NCI-H187 treated with DMSO at 0.1 percent for 48 hours (cell line): Measurements from ENCODE around the gene ENOX2.
"Not testable (repeated sequence)": the region's sequence is repeated elsewhere in the genome, so short reads cannot be mapped to it uniquely, and the experiment has no call there.

Experiments used
- DNase-seq: peaks from one replicate; lab custom pipeline; 2025; lab: John Stamatoyannopoulos, UW

ENOX2 gene

DNA sequence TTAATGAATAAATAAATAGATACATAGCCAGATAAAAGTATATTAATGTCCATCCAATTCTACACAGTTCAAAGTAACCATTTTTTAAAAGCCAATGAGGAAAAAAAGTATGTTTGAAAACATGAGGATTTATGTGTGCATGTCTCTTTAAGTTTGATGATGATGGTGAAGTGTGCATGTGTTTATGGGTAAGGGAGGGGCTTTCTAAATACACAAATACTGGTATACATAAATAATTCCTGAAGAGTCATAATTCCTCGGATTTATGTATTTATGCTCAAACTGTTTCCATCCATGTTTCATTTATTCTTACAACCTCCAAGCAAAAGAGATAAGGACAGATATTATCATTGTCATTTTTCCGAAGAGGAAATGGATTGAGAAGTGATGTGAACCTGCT, 75.4 kb downstream of the ENOX2 start:
- DNase-seq: no peak

DNA sequence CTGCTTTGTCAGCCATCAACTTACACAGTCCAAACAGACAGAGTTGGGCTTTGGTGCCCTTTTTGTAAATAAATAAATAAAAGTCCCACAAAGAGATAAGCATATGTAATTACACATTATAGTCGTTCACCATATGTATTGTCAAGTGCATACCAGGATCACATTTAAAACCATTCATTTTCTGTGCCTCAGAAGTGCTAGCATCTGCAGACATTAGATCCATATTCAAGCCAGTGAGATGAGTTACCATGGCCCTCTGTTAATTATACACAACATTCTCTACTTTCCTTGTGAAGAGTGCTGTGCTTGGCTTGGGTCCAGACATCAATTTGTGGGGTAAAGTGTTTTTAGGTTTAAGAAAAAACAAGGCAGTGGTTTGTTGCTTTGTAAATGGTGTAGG, 76.8 kb downstream of the ENOX2 start:
- DNase-seq: peak; percentile 39

DNA sequence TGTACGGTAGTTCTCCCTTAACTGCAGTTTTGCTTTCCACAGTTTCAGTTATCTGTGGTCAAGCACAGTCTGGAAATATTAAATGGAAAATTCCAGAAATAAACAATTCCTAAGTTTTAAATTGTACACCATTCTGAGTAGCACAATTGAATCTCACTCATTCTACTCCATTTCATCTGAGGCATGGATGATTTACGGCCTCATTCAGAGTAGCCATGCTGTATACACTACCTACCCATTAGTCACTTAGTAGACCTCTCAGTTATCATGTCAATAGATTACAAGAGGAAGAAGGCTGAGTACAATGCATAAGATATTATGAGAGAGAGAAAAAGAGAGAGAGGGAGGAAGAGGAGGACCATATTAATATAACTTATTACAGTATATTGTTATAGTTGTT, 77.5 kb downstream of the ENOX2 start:
- peak; percentile 9 for DNase-seq

DNA sequence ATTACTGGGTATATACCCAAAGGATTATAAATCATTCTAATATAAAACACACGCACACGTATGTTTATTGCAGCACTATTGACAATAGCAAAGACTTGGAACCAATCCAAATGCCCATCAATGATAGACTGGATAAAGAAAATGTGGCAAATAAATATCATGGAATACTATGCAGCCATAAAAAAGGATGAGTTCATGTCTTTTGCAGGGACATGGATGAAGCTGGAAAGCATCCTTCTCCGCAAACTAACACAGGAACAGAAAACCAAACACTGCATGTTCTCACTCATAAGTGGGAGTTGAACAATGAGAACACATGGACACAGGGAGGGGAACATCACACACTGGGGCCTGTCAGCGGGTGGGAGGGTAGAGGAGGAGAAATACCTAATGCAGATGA, 83.6 kb downstream of the ENOX2 start:
- DNase-seq: not testable (repeated sequence)

DNA sequence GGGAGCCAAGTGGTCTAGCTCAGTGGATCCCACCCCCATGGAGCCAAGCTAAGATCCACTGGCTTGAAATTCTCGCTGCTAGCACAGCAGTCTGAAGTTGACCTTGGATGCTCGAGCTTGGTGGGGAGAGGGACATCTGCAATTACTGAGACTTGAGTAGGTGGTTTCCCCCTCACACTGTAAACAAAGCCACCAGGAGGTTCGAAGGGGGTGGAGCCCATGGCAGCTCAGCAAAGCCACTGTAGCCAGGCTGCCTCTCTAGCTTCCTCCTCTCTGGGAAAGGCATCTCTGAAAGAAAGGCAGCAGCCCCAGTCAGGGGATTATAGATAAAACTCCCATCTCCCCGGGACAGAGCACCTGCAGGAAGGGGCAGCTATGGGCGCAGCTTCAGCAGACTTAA, 89.1 kb downstream of the ENOX2 start:
- DNase-seq: not testable (repeated sequence)

DNA sequence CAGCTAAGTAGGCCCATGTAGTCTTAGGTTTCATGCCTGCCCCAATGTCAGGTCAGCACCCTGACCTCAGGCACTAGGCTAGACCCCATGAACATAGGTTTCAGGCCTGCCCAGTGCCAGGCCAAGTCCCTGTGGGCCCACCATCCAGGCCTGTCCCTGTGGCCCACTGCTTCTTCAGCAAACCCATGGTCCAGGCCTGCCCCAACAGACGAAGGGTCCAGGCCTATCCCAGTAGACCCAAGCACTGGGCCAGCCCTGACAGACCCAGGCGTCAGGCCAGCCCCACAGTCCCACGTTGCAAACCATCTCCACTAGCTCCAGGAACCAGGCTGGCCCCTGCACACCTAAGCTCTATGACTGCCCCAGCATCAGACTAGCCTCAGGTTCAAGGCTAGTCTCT, 92.4 kb downstream of the ENOX2 start:
- DNase-seq: no peak

DNA sequence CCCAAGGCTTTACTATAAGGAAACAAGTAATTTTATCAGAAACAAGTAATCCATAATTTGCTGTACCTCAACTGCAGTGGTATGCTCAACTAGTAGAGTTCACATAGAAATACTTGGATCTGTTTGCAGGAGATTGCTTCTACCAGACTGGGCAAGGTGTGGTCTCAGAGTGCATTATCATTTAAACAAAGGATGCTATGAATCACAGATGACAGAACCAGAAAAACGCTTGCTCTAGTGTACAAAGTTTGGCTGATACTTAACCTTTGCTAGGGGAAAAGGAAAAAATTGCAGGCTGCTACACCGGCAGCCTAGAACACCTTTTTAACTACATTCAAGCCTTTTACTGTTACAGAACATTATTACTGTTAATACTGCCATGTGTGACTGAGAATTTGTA, 97.1 kb downstream of the ENOX2 start:
- DNase-seq: no peak

DNA sequence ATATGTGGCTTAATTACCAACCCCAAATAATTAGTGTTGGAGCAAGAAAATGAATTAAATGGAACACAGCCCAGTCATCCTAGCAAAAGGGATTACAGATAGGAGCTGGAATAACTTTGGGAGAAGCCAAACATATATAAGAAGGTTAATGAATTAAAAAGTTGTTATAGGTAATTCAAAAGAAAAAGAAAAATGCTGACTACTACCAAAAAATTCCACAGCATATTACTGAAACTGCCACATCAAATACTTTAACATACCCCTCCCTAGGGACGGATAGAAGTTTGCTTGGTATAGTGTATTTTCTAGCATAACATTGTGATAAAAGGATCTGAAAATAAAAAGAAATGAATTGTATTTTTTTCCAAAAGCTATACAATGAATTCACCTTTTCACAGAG, 99.5 kb downstream of the ENOX2 start:
- DNase-seq: no peak

DNA sequence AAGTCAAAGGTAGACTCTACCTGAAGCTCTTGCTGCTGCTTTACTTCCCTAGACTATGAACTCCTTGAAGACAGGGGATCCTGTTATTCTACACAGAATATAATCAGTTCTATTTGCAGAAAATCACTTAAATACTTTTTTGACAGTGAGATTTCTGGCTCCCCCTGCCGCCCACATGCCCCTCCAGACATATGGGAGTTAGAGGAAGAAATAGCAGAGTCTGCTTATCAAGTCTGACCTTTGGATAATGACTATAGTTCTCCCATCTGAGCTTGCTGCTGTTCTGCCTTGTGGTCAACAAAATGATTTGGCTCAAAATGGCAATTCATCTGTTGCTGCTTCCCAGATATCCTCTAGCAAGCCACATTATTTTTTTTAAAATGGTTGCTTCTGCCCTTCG, 101.1 kb downstream of the ENOX2 start:
- no peak for DNase-seq

DNA sequence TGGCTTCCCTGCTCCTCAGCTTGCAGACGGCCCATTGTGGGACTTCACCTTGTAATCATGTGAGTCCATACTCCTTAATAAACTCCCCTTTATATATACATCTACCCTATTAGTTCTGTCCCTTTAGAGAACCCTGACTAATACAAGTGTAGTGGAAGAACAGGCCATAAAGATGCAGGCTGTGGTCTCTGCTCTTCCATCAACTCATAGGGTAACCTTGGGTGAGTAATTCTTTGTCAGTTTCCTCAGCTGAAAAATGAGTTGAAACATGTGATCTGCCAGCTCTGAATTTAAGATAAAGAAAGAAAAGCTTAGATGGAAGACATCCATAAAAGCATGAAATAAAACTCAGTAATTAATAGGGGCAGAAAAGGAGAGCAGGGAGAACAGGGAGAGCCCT, 103.6 kb downstream of the ENOX2 start:
- DNase-seq: no peak

DNA sequence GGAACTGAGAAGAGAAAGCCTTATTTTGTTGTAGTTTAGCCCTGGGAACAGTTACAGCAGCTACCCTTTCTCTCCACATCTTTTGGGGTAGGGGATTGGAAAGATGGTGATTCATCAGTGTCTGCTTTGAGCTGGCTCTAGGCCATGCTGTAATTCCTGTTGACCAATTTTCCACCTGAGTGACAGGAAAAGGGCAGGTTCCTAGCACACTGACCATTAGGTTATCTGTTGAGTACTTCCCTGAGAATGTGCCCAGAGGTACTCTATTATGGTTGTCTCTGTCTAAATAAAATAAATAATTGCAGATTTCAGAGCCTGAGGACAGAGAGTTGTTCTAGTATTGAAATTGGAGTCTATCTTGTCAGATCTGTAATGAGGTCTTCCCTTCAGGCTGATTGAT, 109.0 kb downstream of the ENOX2 start:
- DNase-seq: no peak

DNA sequence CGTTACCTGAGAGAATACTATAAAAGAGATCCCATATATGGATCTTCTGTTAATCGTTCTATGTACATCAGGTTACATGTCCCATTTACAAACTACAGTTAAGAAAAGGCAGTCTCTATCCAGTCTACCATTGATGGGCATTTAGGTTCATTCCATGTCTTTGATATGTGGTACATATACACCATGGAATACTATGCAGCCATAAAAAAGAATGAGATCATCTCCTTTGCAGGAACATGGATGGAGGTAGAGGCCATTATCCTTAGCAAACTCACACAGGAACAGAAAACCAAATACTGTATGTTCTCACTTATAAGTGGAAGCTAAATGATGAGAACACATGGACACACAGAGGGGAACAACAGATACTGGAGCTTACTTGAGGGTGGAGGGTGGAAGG, 111.1 kb downstream of the ENOX2 start:
- not testable (repeated sequence) for DNase-seq

DNA sequence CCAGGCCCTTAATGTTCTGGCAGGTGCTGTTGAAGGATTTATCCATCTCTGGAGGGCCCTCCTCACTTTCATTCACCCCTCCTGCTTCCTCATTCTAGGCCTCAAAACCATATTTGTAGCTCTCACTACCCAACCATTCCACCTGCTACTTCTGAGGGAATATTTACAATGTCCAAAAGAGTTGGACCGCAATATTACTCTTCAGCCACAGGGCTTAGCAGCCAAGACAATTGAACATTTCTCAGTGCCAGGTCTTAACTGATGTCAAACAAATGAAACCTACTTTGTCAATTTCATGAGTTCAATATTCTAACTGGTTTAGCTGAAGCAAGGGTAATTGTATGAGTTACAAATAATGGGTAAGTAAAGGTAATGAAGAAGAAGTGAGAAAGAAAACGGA, 113.2 kb downstream of the ENOX2 start:
- peak; percentile 7 for DNase-seq

DNA sequence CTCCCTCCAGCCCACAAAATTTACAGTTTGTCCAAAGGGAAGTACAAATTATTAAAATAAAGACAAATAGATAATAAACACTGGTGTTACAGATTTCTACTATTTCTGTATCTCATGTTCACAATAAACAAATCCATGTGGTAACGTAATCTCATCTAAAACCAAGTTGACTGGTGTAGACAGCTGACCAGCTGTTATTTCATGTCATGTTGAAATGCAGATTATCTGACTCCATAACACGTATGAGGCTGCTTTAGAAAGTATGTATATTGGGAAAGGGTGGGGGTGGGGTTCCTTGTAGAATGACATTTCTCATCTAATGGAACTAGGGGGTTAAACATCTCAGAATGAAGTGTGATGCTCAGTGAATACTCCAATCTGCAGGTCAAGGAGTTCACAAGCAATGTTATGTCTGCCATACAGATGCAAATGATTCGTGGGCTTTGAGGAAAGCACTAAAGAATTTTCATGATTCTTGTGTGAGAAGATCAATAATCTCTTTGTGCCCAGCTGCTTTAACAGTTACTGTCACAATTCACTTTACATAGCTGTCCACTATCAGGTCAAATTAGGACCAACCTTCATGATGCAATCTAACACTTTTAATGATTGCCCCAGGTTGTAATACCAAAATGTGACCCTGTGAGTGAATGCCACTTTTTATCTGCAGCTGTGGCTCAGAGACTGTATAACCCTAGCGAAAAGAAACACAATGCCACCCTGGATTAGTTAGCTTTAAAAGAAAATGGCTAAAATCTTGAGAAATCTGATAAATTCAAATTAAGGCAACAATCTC, 114.0 kb downstream of the ENOX2 start:
- DNase-seq: no peak

DNA sequence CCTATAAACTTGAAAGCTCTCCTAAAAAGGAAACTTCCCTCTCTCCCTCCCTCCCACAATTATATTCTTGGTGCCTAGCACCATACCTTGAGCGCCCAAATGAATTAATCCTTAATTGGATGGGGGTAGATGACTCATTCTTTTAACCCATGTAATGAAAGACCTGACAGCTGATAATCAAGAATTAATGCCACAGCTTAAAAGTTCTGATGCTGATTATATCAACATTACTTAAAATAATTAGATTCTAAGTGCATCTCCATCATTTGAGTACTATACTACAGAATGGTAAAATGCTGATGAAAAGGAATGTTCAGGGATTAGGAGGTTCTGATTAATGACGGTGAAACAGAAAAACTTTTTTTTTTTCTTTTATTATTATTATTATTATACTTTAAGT, 117.0 kb downstream of the ENOX2 start:
- DNase-seq: no peak

DNA sequence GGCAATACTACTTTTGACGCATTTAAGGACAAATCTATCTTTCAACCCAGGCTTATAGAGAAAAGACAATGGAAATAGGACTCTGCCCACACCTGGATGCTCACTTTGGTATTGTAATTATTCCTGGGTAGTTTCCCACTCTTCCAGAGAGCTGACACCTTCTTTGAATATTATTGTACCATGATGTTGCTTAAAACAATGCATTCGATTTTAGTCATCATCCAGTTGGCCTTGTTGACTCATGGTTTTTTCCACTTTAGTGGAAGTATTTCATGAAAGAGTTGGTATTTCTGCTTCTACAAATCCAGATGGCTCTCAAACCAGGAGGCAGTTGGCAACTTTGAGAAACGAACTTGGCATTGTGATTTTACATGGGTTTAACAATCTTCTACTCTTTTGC, 124.2 kb downstream of the ENOX2 start:
- DNase-seq: no peak

DNA sequence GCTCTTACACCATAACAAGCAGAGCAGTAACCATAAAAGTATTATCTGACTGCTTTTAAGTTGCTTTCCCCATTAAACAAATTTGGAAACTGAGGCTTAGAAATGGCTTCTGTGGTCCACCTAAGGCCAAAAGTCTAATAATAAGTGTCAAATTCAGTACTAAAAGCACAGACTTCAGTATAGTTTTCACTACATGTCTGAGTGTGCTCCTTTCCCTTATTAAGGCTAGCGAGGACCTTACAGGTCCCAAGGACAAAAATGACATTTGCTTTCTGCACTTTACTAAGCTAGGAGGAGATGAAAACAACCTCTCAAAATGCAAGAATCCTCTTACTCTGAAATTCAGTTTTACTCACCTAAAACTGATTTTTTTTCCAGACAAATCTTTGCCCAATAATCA, 127.2 kb downstream of the ENOX2 start:
- DNase-seq: no peak

DNA sequence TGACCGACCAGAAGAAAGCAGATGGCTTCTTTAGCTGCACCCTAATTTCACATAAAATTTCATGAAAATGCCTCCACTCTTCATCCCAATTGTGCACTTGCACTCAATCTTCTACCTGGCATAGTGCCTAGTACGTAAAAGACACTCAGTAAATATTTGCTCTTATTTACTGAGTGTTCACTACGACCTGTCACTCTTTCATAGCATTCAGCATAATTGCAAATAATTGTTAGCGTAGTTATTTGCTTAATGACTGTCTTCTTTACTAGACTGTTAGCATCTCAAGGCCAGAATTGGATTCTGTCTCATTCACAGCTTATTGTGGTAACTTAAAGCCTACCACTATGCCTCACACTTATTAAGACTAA, 130.2 kb downstream of the ENOX2 start:
- DNase-seq: peak; percentile 77

DNA sequence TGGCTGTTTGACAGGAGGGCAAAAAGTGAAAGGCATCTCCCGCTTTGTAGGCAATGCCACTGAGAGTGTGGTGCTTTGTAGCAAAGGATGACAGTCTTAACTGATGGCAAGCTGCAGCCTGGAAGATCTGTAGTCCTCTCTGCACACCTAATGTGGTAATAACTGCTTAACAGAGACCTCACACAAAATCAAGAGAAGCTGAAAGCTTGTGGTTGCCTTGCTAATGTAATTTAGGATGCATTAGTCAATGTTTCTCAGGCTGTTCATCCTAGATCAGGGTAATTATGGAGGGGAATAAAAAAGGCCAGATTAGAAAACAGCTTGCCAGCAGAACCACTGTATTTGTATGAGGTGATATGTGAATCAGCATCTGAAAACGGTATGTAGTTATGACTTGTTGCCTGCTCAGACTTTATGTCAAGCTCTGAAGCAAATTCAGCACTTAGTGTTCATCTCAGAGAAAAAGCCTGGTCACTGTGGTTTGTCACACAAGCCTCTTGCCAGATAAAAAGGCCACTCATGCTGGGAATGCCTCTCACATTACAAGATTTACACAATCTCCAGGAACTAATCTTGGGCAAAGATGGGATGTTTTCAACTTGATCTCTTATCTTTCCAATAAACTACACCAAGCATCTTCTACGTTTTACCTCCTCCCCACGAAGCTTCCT, 130.8 kb downstream of the ENOX2 start:
- DNase-seq: peak; percentile 85

DNA sequence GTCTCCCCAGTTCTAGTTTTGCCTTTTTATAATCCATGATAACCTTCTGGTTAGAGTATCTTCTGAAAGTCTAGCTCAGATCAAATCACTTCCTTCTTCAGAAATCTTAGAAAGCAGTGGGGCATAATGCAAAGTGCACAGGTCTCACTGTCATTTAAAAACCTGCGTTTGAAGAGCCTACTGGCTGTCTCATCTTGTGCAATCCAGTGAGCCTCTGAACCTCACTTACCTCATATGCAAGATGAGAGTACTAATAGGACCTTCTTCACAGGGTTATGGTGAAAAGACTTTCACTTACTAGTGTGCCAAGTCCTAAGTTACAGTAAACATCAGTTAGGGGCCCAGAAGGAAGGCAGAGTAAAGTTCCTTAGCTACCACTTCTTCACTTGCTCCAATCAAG, 131.4 kb downstream of the ENOX2 start:
- DNase-seq: no peak

DNA sequence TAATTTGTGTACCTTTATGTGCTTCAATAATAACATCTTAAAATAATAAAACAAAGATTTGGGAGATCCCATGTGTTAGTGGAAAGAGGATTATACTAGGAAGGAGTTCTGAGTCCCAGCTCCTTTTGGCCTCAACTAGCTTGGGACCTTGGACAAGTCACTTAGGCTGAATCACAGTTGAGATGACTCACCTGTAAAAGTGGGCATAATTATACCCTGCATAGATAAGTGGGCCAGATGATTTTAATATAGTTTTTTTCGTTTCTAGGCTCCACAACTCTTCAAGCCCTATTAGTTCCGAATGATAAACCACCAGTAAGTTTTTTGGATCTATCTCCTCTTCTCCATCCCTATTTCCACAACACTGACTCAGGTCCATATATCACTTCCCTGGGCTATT, 131.8 kb downstream of the ENOX2 start:
- DNase-seq: no peak

DNA sequence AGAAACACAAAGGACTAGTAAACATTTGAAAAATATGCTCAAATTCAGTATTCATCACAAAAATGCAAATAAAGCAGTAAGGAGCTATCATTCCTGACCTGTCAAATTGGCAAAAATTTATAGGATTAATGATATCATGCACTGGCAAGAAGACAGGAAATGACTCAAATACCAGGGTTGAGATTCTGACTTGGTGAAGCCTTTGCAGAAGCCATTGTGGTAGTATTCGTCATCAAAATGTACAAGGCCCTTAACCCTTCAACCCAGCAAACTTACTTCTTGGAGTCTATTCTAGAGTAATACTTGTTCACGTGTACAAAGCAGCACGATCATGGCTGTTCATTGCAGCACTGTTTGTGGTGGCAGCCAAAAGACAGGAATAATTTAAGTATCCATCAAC, 132.4 kb downstream of the ENOX2 start:
- DNase-seq: no peak

DNA sequence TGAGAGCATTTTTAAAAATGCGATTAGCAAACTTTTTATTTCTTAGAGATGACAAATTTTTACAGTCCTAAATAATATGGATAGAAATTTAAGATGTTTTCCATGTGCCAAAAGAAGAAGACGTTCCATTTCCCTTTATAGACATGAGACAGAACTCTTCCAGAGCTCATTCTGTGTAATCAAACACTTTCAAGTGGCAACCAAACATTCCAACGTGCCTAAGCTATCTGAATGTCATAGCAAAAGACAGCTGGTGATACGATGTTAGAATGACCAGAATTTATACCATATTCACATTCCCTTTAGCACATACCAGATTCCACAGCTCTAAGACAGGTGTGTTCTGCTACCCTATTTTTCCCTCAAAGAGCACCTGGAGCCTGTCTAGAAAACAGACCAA, 133.2 kb downstream of the ENOX2 start:
- DNase-seq: no peak

DNA sequence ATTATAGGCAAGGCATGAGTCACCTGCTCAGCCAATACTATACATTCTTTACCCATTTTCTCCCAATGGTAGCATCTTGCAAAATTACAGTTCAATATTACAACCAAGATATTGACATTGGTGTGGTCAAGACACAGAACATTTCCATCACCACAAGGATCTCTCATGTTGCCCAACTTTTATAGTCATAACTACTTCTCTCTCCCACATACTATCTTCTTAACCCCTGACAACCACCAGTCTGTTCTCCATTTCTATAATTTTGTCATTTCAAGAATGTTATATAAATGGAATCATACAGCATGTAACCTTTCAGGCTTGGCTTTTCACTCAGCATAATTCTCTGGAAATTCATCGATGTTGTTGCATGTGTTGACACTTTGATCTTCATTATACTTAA, 144.9 kb downstream of the ENOX2 start:
- DNase-seq: no peak
